DMS79 (cell line): Measurements from ENCODE around the gene PIEZO2.
"Not testable (repeated sequence)": the region's sequence is repeated elsewhere in the genome, so short reads cannot be mapped to it uniquely, and the experiment has no call there.

ENCODE experiments used
- DNase-seq: peaks from one replicate; lab custom pipeline; 2025; lab: John Stamatoyannopoulos, UW

The PIEZO2 gene

GRCh38 chr18:11149441-11150270, at the start of gene PIEZO2:
Gene PIEZO2, minus strand, starts transcription at chr18:11149569. Its CDS starts 981 bp downstream, at chr18:11148588.
- DNase-seq, result peak; percentile 37

- DNase-seq, result no peak
Observed at GRCh38 chr18:11183637-11184036, 34.3 kb upstream of the PIEZO2 start.

GRCh38 chr18:11181629-11182028, 32.3 kb upstream of the PIEZO2 start:
- DNase-seq, result not testable (repeated sequence)

- no peak for DNase-seq
Observed at GRCh38 chr18:11179959-11180519, 30.7 kb upstream of the PIEZO2 start.

- no peak for DNase-seq
Observed at GRCh38 chr18:11178951-11179549, 29.7 kb upstream of the PIEZO2 start.

GRCh38 chr18:11177382-11177781, 28.0 kb upstream of the PIEZO2 start:
- no peak for DNase-seq

GRCh38 chr18:11176481-11176881, 27.1 kb upstream of the PIEZO2 start:
- DNase-seq, result no peak

GRCh38 chr18:11175266-11175979, 26.1 kb upstream of the PIEZO2 start:
- no peak for DNase-seq

GRCh38 chr18:11174179-11174578, 24.8 kb upstream of the PIEZO2 start:
- DNase-seq, result not testable (repeated sequence)

- no peak for DNase-seq
Observed at GRCh38 chr18:11167778-11168177, 18.4 kb upstream of the PIEZO2 start.

- no peak for DNase-seq
Observed at GRCh38 chr18:11165952-11166351, 16.6 kb upstream of the PIEZO2 start.

GRCh38 chr18:11165138-11165537, 15.8 kb upstream of the PIEZO2 start:
- no peak for DNase-seq

GRCh38 chr18:11163665-11164064, 14.3 kb upstream of the PIEZO2 start:
- no peak for DNase-seq

- DNase-seq, result no peak
Observed at GRCh38 chr18:11162889-11163288, 13.5 kb upstream of the PIEZO2 start.

- no peak for DNase-seq
Observed at GRCh38 chr18:11162462-11162861, 13.1 kb upstream of the PIEZO2 start.

- no peak for DNase-seq
Observed at GRCh38 chr18:11160313-11160712, 10.9 kb upstream of the PIEZO2 start.

GRCh38 chr18:11159844-11160243, 10.5 kb upstream of the PIEZO2 start:
- no peak for DNase-seq

GRCh38 chr18:11156978-11157377, 7.6 kb upstream of the PIEZO2 start:
- no peak for DNase-seq

GRCh38 chr18:11155034-11155759, 5.8 kb upstream of the PIEZO2 start:
- no peak for DNase-seq

- peak; percentile 3 for DNase-seq
Observed at GRCh38 chr18:11154368-11154989, 5.1 kb upstream of the PIEZO2 start.

GRCh38 chr18:11153097-11153496, 3.7 kb upstream of the PIEZO2 start:
- DNase-seq, result no peak

- DNase-seq, result no peak
Observed at GRCh38 chr18:11150271-11150615, 874 bp upstream of the PIEZO2 start.
